ENCODE data around the gene SAFB.
"Not testable (repeated sequence)": the region's sequence is repeated elsewhere in the genome, so short reads cannot be mapped to it uniquely, and the experiment has no call there.

SAFB gene

DNA sequence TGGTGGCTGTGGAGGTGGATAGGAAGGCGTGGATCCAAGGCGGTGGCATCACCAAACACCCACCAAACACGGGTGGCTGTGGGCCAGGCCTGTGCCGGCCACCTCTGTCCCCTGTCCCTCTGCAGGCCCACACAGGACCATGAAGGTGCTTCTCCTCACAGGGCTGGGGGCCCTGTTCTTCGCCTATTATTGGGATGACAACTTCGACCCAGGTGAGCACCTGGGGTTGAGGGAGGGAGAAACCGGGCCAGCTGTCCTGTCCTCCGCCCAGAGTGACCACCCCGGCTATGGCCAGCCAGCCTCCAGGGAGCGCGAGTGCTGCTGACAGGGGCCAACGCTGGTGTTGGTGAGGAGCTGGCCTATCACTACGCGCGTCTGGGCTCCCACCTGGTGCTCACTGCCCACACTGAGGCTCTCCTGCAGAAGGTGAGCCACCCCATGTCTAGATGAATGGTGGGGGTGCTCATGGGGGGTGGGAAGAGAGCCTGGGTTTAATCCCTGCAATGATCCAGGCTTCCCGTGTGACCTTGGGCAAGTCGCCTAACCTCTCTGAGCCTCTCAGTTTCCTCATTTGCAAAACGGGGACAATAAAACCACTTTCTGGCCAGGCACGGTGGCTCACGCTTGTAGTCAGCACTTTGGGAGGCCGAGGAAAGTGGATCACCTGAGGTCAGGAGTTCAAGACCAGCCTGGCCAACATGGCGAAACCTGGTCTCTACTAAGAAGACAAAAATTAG, 62.0 kb downstream of the SAFB start:
- TF ChIP-seq, protein P1, sequence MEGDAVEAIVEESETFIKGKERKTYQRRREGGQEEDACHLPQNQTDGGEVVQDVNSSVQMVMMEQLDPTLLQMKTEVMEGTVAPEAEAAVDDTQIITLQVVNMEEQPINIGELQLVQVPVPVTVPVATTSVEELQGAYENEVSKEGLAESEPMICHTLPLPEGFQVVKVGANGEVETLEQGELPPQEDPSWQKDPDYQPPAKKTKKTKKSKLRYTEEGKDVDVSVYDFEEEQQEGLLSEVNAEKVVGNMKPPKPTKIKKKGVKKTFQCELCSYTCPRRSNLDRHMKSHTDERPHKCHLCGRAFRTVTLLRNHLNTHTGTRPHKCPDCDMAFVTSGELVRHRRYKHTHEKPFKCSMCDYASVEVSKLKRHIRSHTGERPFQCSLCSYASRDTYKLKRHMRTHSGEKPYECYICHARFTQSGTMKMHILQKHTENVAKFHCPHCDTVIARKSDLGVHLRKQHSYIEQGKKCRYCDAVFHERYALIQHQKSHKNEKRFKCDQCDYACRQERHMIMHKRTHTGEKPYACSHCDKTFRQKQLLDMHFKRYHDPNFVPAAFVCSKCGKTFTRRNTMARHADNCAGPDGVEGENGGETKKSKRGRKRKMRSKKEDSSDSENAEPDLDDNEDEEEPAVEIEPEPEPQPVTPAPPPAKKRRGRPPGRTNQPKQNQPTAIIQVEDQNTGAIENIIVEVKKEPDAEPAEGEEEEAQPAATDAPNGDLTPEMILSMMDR (IDR thresholded peaks at IDR 0.05; ENCODE audit: low read depth, low read length) = no peak
- H3K36me3 ChIP-seq = no peaks in the 10 kb centered on the region
- no peak overlapping the region for H3K27ac ChIP-seq
- no peak for DNase-seq
- no peaks in the 10 kb centered on the region for H3K27me3 ChIP-seq (ENCODE audit: insufficient read depth, low read depth, severe bottlenecking)
- H3K4me3 ChIP-seq (ENCODE audit: low read depth, low read length) = no peak overlapping the region
- no peaks in the 10 kb centered on the region for H3K9me3 ChIP-seq (ENCODE audit: severe bottlenecking)

DNA sequence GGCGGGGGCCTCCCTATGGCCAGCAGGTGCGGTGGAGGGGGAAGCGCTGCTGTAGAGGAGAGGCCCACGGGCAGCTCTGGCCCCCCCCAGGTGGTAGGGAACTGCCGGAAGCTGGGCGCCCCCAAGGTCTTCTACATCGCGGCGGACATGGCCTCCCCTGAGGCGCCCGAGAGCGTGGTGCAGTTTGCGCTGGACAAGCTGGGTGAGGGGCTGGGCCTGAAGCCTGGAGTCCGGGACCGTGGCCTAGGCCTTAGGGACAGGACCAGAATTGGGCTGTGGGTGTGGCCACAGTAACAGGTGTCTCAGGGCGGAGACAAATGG, 63.4 kb downstream of the SAFB start:
- H3K27ac ChIP-seq = no peak overlapping the region
- TF ChIP-seq, protein P1 (IDR thresholded peaks at IDR 0.05; ENCODE audit: low read depth, low read length) = no peak

DNA sequence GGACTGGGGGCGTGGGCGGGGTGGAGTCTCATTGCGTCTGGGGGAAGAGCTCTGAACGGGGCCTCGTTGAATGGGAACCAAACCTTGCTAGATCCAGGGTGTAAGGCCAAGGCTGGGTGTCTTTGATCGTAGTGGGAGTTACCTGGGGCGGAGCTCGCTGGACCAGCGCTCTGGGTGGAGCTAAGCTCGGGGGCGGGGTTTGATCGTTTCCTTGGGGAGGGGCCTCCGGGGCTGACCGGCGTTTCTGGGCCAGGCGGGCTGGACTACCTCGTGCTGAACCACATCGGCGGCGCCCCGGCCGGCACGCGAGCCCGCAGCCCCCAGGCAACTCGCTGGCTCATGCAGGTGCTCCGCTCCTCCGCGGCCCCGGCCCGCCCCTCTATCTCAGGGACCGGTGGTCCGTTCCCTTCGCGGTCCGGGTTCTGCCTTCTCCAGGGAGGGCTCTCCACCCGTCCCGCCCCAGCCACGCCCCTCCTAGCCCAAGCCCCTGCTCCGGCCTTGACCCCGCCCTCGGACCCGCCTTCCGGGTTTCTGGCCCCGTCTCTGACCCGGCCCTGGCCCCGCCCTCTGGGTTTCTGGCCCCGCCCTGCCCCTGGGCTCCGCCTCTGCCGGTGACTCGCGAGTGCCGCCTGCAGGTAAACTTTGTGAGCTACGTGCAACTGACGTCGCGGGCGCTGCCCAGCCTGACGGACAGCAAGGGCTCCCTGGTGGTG, 63.9 kb downstream of the SAFB start:
- peaks cover 14% of the 10 kb centered on the region for H3K36me3 ChIP-seq
- H3K27ac ChIP-seq = peak overlapping the region; percentile 34; the same call in 1 of the 2 replicates
- H3K4me3 ChIP-seq (ENCODE audit: low read depth, low read length) = peak overlapping the region; percentile 36
- no peaks in the 10 kb centered on the region for H3K9me3 ChIP-seq (ENCODE audit: severe bottlenecking)
- peak; percentile 94 for DNase-seq
- TF ChIP-seq, protein P1 (IDR thresholded peaks at IDR 0.05; ENCODE audit: low read depth, low read length) = peak; percentile 77
- H3K27me3 ChIP-seq (ENCODE audit: insufficient read depth, low read depth, severe bottlenecking) = no peaks in the 10 kb centered on the region

More for the DNA sequence above, 63.4 kb downstream of the SAFB start:
- H3K27me3 ChIP-seq (ENCODE audit: insufficient read depth, low read depth, severe bottlenecking) = no peaks in the 10 kb centered on the region
- H3K36me3 ChIP-seq = peaks cover 8% of the 10 kb centered on the region
- no peak for DNase-seq
- H3K9me3 ChIP-seq (ENCODE audit: severe bottlenecking) = no peaks in the 10 kb centered on the region
- peak overlapping the region; percentile 36; the same call in 1 of the 2 replicates for H3K4me3 ChIP-seq (ENCODE audit: low read depth, low read length)

DNA sequence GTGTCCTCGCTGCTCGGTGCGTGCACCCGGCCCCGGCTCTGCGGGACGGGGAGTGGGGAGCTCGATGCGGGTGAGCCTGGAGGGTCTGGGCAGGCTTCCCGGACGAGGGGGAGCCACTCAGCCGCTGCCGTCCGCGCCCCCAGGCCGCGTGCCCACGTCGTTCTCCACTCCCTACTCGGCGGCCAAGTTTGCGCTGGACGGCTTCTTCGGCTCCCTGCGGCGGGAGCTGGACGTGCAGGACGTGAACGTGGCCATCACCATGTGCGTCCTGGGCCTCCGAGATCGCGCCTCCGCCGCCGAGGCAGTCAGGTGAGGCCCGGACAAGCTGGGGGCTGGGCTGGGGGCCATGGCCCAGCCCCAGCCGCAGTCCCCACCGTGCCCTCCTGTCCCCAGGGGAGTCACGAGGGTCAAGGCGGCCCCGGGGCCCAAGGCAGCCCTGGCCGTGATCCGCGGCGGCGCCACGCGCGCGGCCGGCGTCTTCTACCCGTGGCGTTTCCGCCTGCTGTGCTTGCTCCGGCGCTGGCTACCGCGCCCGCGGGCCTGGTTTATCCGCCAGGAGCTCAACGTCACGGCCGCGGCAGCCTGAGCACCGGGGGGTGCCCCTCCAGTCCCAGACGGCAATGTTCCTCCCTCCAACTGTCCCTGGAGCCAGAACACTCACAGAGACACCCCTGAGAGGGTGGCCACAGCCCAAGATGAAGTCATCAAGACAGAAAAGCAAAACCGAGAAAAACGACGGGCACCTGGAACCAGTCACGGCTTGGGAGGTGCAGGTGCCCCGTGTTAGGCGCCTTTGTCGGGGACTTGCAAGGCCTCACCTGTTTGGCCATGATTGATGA, 64.7 kb downstream of the SAFB start:
- H3K27me3 ChIP-seq (ENCODE audit: insufficient read depth, low read depth, severe bottlenecking) = no peaks in the 10 kb centered on the region
- H3K36me3 ChIP-seq = peaks cover 21% of the 10 kb centered on the region
- TF ChIP-seq, protein P1 (IDR thresholded peaks at IDR 0.05; ENCODE audit: low read depth, low read length) = no peak
- no peaks in the 10 kb centered on the region for H3K9me3 ChIP-seq (ENCODE audit: severe bottlenecking)
- DNase-seq = no peak
- no peak overlapping the region; the same call in 1 of the 2 replicates for H3K27ac ChIP-seq
- no peak overlapping the region for H3K4me3 ChIP-seq (ENCODE audit: low read depth, low read length)

DNA sequence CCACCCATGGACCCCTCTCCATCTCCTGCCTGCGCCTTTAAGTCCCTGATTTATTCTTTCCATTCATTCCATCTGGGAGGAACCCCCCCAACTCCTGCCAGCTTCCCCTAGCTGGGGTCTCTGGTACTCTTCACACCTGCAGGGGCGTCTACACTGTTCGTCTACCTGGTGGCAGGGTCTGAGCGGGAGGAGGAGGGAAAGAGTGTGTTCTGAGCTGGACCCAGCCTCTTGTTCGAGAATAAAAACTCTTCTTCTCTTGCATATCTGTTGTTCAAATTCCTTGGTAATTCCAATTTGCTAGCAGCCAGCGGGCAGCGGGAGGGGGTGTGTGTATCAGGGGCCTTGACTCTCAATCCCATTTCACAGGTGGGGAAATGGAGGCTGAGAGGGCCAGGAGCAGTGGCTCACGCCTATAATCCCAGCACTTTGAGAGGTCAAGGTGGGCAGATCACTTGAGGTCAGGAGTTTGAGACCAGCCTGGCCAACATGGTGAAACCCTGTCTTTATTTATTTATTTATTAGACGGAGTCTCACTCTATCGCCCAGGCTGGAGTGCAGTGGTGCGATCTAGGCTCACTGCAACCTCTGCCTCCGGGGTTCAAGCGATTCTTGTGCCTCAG, 65.5 kb downstream of the SAFB start:
- H3K36me3 ChIP-seq = peaks cover 29% of the 10 kb centered on the region
- H3K4me3 ChIP-seq (ENCODE audit: low read depth, low read length); H3K9me3 ChIP-seq (ENCODE audit: severe bottlenecking); H3K27ac ChIP-seq; H3K27me3 ChIP-seq (ENCODE audit: insufficient read depth, low read depth, severe bottlenecking); DNase-seq: not testable (repeated sequence)
